GM19023 (cell line): ENCODE measurements around the gene NUDT1.

Source experiments
- ATAC-seq: cut with Tn5 transposase; IDR thresholded peaks from one replicate; pipeline ENCODE4 v1.9.1; 2021; ENCODE audit warnings: mild to moderate bottlenecking, moderate library complexity; ENCODE audit not compliant: unreplicated experiment

NUDT1 gene

GRCh38 chr7:2222516-2222915 lies 19.5 kb upstream of the NUDT1 start:
- no peak for ATAC-seq

- ATAC-seq = no peak
Observed at GRCh38 chr7:2223321-2223720, 18.7 kb upstream of the NUDT1 start.

- ATAC-seq = no peak
Observed at GRCh38 chr7:2224491-2224928, 17.5 kb upstream of the NUDT1 start.

GRCh38 chr7:2224934-2225333 lies 17.1 kb upstream of the NUDT1 start:
- no peak for ATAC-seq

- ATAC-seq = no peak
Observed at GRCh38 chr7:2225336-2225735, 16.7 kb upstream of the NUDT1 start.

GRCh38 chr7:2225830-2226229 lies 16.2 kb upstream of the NUDT1 start:
- ATAC-seq = no peak

GRCh38 chr7:2227699-2228098 lies 14.3 kb upstream of the NUDT1 start:
- no peak for ATAC-seq

DNA sequence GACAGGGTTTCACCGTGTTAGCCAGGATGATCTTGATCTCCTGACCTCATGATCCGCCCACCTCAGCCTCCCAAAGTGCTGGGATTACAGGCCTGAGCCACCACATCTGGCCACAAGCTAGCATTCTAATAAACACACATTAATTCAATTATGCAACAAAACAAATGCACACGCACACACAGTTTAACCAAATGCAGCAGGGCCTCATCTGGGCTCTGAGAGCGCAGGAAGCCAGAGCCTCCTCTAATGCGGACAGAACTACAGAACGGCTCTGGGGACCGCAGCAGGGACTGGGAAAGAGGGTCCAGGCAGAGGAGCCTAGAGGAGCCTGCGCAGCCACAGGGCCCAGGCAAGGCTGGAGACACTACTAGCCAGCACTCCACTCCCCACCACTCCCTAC lies 13.1 kb upstream of the NUDT1 start:
- no peak for ATAC-seq

- ATAC-seq = no peak
Observed at GRCh38 chr7:2229467-2229866, 12.6 kb upstream of the NUDT1 start.

DNA sequence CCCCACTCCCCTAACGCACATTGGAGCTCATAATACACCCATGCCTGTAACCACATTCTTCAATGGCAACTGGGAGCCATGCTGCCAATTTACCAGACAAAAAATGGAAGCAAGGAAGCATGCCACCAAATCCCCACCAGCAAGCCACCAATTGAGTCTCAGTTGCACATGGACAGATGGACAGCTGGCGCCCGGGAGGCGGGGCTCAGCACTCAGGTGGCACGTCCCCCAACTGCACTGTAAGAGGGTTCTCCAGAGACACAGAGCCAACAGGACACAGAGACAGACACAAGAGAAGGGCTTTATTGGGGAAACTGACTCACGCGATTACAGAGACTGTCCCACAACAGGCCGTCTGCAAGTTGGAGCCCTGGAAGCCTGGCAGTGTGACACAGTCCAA lies 11.8 kb upstream of the NUDT1 start:
- no peak for ATAC-seq

- ATAC-seq = no peak
Observed at GRCh38 chr7:2230882-2231281, 11.1 kb upstream of the NUDT1 start.

DNA sequence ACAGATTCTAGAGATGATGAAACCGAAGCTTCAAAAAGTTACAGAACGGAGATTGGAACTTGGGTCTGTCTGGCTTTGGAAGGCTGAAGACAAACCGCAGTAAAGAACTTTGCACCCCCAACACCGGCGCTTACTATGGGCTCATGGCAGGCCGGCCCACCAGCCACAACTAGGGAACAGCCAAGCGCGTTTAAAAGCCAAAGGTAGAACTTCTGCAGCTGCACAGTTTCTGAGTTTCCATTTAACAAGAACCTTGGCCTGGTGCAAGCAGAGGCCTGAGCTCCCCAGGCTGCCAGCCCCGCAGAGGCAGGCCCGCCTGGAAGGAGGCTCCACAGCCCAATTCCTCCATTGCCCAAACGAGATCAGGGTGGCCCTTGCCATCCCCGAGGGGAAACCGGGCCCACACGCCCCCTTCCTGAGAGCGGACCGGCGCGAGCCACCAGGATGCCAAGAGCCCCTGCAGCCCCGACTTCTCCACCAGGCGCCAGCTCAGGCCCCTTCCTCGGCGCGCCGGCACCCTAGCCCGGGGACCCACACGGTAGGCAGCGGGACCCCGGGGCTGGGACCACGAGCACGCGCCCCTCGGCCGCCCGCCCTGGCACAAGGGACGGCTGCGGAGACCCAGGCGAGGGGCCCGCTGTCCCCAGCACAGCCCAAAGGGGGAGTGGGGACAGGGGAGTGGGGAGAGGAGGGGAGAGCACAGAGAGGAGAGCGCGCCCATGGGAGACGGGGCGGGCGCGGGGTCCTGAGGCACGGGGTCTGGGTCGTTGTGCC lies 9.8 kb upstream of the NUDT1 start:
- ATAC-seq = peak; percentile 33

- peak; percentile 74 for ATAC-seq
Observed at GRCh38 chr7:2232766-2233520, 9.1 kb upstream of the NUDT1 start, which contains the start of gene MAD1L1. TSS of gene MAD1L1 (minus strand) at chr7:2232945. CDS start at chr7:2230133, 2,812 bp downstream.

GRCh38 chr7:2233926-2234325 lies 8.1 kb upstream of the NUDT1 start:
- no peak for ATAC-seq

DNA sequence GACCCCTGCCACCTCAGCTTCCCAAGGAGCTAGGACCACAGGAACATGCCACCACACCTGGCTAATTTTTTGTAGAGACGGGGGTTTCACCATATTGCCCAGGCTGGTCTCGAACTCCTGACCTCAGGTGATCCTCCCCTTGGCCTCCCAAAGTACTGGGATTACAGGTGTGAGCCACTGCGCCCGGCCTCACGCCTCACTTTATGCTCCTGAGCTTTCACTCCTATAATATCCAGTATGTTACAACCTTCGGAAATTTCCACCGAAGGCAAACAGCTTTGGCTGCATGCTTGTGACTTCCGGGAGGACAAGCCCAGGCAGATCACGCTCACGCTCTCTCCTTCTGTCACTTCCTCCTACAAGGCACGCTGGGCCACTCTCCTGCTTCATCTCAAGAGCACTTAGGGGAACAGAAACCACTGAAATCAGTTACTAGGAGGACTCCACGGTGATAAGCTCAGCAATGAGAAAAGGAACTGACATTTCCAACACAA lies 4.9 kb upstream of the NUDT1 start:
- ATAC-seq = peak; percentile 56

DNA sequence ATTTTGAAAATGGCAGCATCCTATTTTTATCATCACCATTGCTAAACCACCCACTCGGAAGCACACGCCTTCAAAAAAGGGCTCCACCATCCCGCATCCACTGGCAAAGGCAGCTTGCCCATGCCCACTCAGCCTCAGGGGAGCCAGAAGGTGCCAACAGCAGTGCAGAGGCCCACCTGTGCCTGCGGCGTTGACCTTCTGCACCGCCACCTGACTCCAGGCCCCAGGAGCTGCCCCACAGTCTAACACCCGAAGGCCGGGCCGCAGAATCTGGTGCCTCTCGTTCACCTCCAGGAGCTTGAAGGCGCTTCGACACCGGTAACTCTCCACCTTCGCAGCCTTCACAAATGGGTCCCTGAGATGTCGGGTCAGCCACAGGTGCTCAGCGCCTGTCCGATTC lies 2.8 kb upstream of the NUDT1 start:
- ATAC-seq = no peak

- ATAC-seq = peak; percentile 13
Observed at GRCh38 chr7:2242541-2243429, 759 bp downstream of the NUDT1 start.

GRCh38 chr7:2243458-2243857 lies 1.4 kb downstream of the NUDT1 start:
- ATAC-seq = no peak

DNA sequence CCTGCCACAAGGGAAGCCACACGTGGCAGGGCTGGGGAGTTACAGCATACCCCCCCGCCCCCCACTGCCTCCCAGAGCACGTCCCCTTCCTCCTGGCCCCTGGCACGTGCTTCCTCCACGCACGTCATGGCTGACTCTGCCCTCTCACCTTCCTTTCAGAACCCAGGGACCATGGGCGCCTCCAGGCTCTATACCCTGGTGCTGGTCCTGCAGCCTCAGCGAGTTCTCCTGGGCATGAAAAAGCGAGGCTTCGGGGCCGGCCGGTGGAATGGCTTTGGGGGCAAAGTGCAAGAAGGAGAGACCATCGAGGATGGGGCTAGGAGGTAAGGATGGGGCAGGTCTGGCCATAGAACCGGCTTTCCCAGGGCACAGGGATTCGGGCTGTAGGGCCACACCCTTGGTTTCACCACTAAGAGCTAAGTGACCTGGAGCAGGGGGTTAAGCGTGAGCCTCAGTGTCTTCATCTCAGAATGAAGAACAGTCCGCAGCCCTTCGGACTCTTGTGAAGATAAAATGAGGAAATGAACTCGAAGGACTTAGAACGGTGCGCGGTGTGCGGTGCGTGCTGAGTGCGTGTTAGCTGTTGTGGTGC lies 2.5 kb downstream of the NUDT1 start:
- no peak for ATAC-seq

DNA sequence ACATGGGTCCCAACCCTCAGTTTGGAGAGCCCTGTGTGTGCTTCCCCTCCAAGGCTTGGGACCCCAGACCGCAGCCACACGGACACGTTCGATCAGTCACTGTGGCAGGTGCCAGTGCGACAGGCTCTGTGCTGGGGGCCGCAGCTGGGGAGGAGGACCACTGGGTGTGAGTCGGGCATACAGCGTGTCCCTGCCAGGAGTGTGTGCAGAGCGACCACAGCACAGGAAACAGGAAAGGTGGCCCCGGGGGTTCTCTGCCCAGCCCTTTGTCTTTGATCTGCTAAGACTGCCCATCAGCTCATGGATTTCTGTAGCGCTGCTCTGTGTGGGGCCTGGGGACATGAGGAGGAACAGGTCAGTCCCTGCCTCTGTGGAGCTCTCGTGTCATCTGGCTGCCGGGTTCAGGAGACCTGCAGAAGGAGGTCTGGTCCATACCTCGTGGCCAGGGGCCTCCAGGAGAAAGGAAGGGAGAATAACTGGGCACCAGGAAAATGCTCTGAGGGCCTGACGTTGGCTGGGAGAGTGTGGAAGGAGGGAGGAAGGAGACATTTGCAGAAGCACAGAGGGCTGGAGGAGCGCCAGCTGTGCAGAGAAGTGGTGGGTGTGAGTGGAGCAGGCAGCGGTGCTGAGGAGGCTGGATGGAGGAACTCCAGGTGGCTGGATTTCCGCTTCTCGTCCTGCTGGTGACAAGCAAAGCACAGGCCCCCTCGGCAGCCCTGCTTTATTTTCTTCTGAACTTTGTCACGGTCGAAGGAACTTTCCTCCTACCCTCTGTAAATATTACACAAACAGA lies 4.1 kb downstream of the NUDT1 start:
- no peak for ATAC-seq
